Measurements from ENCODE around the gene SMCO3.

The SMCO3 gene

GRCh38 chr12:14833336-14833735 lies 19.4 kb upstream of the SMCO3 start:
- H3K9me3 ChIP-seq (ENCODE audit: control insufficient read depth in 2 of 2, low read length in 2 of 2): no peaks in the 10 kb centered on the region
- no peaks in the 10 kb centered on the region for H3K4me1 ChIP-seq (ENCODE audit: control insufficient read depth in 2 of 2, insufficient read depth in 2 of 2, low read length in 2 of 2)
- no peaks in the 10 kb centered on the region for H3K36me3 ChIP-seq (ENCODE audit: control insufficient read depth in 2 of 2, insufficient read depth in 2 of 2, low read length in 2 of 2)
- H3K27ac ChIP-seq (ENCODE audit: low read depth in 2 of 2, low read length in 2 of 2): no peak overlapping the region
- no peaks in the 10 kb centered on the region for H3K27me3 ChIP-seq (ENCODE audit: control insufficient read depth in 2 of 2, insufficient read depth in 2 of 2, low read length in 2 of 2)
- no peak overlapping the region for H3K9ac ChIP-seq (ENCODE audit: low read depth in 1 of 2, low read length in 2 of 2)
- no peak overlapping the region for H3K4me3 ChIP-seq (ENCODE audit: low read length in 2 of 2)

GRCh38 chr12:14828892-14829291 lies 14.9 kb upstream of the SMCO3 start:
- H3K36me3 ChIP-seq (ENCODE audit: control insufficient read depth in 2 of 2, insufficient read depth in 2 of 2, low read length in 2 of 2): no peaks in the 10 kb centered on the region
- no peaks in the 10 kb centered on the region for H3K27me3 ChIP-seq (ENCODE audit: control insufficient read depth in 2 of 2, insufficient read depth in 2 of 2, low read length in 2 of 2)
- no peak overlapping the region for H3K4me3 ChIP-seq (ENCODE audit: low read length in 2 of 2)
- H3K27ac ChIP-seq (ENCODE audit: low read depth in 2 of 2, low read length in 2 of 2): no peak overlapping the region
- H3K9me3 ChIP-seq (ENCODE audit: control insufficient read depth in 2 of 2, low read length in 2 of 2): no peaks in the 10 kb centered on the region
- H3K9ac ChIP-seq (ENCODE audit: low read depth in 1 of 2, low read length in 2 of 2): no peak overlapping the region
- H3K4me1 ChIP-seq (ENCODE audit: control insufficient read depth in 2 of 2, insufficient read depth in 2 of 2, low read length in 2 of 2): no peaks in the 10 kb centered on the region

GRCh38 chr12:14827043-14827442 lies 13.1 kb upstream of the SMCO3 start:
- Histone ChIP-seq H3K27me3 (ENCODE audit: control insufficient read depth in 2 of 2, insufficient read depth in 2 of 2, low read length in 2 of 2) (no peaks in the 10 kb centered on the region), H3K9ac (ENCODE audit: low read depth in 1 of 2, low read length in 2 of 2) (no peak overlapping the region), H3K4me1 (ENCODE audit: control insufficient read depth in 2 of 2, insufficient read depth in 2 of 2, low read length in 2 of 2) (no peaks in the 10 kb centered on the region), H3K27ac (ENCODE audit: low read depth in 2 of 2, low read length in 2 of 2) (no peak overlapping the region), H3K9me3 (ENCODE audit: control insufficient read depth in 2 of 2, low read length in 2 of 2) (no peaks in the 10 kb centered on the region), H3K4me3 (ENCODE audit: low read length in 2 of 2) (no peak overlapping the region), H3K36me3 (ENCODE audit: control insufficient read depth in 2 of 2, insufficient read depth in 2 of 2, low read length in 2 of 2) (no peaks in the 10 kb centered on the region)

GRCh38 chr12:14826491-14826890 lies 12.5 kb upstream of the SMCO3 start:
- Histone ChIP-seq H3K27ac (ENCODE audit: low read depth in 2 of 2, low read length in 2 of 2) (no peak overlapping the region), H3K36me3 (ENCODE audit: control insufficient read depth in 2 of 2, insufficient read depth in 2 of 2, low read length in 2 of 2) (no peaks in the 10 kb centered on the region), H3K9ac (ENCODE audit: low read depth in 1 of 2, low read length in 2 of 2) (no peak overlapping the region), H3K4me1 (ENCODE audit: control insufficient read depth in 2 of 2, insufficient read depth in 2 of 2, low read length in 2 of 2) (no peaks in the 10 kb centered on the region), H3K27me3 (ENCODE audit: control insufficient read depth in 2 of 2, insufficient read depth in 2 of 2, low read length in 2 of 2) (no peaks in the 10 kb centered on the region), H3K4me3 (ENCODE audit: low read length in 2 of 2) (no peak overlapping the region), H3K9me3 (ENCODE audit: control insufficient read depth in 2 of 2, low read length in 2 of 2) (no peaks in the 10 kb centered on the region)

GRCh38 chr12:14825256-14825655 lies 11.3 kb upstream of the SMCO3 start:
- no peaks in the 10 kb centered on the region for H3K36me3 ChIP-seq (ENCODE audit: control insufficient read depth in 2 of 2, insufficient read depth in 2 of 2, low read length in 2 of 2)
- H3K9ac ChIP-seq (ENCODE audit: low read depth in 1 of 2, low read length in 2 of 2): no peak overlapping the region
- no peaks in the 10 kb centered on the region for H3K4me1 ChIP-seq (ENCODE audit: control insufficient read depth in 2 of 2, insufficient read depth in 2 of 2, low read length in 2 of 2)
- no peak overlapping the region for H3K27ac ChIP-seq (ENCODE audit: low read depth in 2 of 2, low read length in 2 of 2)
- no peaks in the 10 kb centered on the region for H3K9me3 ChIP-seq (ENCODE audit: control insufficient read depth in 2 of 2, low read length in 2 of 2)
- no peaks in the 10 kb centered on the region for H3K27me3 ChIP-seq (ENCODE audit: control insufficient read depth in 2 of 2, insufficient read depth in 2 of 2, low read length in 2 of 2)
- no peak overlapping the region for H3K4me3 ChIP-seq (ENCODE audit: low read length in 2 of 2)

GRCh38 chr12:14824012-14824634 lies 10.1 kb upstream of the SMCO3 start:
- Histone ChIP-seq H3K27ac (ENCODE audit: low read depth in 2 of 2, low read length in 2 of 2) (no peak overlapping the region), H3K27me3 (ENCODE audit: control insufficient read depth in 2 of 2, insufficient read depth in 2 of 2, low read length in 2 of 2) (no peaks in the 10 kb centered on the region), H3K36me3 (ENCODE audit: control insufficient read depth in 2 of 2, insufficient read depth in 2 of 2, low read length in 2 of 2) (no peaks in the 10 kb centered on the region), H3K9me3 (ENCODE audit: control insufficient read depth in 2 of 2, low read length in 2 of 2) (no peaks in the 10 kb centered on the region), H3K9ac (ENCODE audit: low read depth in 1 of 2, low read length in 2 of 2) (no peak overlapping the region), H3K4me3 (ENCODE audit: low read length in 2 of 2) (no peak overlapping the region), H3K4me1 (ENCODE audit: control insufficient read depth in 2 of 2, insufficient read depth in 2 of 2, low read length in 2 of 2) (no peaks in the 10 kb centered on the region)

GRCh38 chr12:14811486-14811885 lies 2.5 kb downstream of the SMCO3 start:
- no peaks in the 10 kb centered on the region for H3K4me1 ChIP-seq (ENCODE audit: control insufficient read depth in 2 of 2, insufficient read depth in 2 of 2, low read length in 2 of 2)
- no peak overlapping the region for H3K4me3 ChIP-seq (ENCODE audit: low read length in 2 of 2)
- no peaks in the 10 kb centered on the region for H3K27me3 ChIP-seq (ENCODE audit: control insufficient read depth in 2 of 2, insufficient read depth in 2 of 2, low read length in 2 of 2)
- H3K9ac ChIP-seq (ENCODE audit: low read depth in 1 of 2, low read length in 2 of 2): no peak overlapping the region
- H3K9me3 ChIP-seq (ENCODE audit: control insufficient read depth in 2 of 2, low read length in 2 of 2): no peaks in the 10 kb centered on the region
- no peaks in the 10 kb centered on the region for H3K36me3 ChIP-seq (ENCODE audit: control insufficient read depth in 2 of 2, insufficient read depth in 2 of 2, low read length in 2 of 2)
- H3K27ac ChIP-seq (ENCODE audit: low read depth in 2 of 2, low read length in 2 of 2): no peak overlapping the region

- H3K9ac ChIP-seq (ENCODE audit: low read depth in 1 of 2, low read length in 2 of 2): no peak overlapping the region
- H3K4me3 ChIP-seq (ENCODE audit: low read length in 2 of 2): no peak overlapping the region
- no peaks in the 10 kb centered on the region for H3K4me1 ChIP-seq (ENCODE audit: control insufficient read depth in 2 of 2, insufficient read depth in 2 of 2, low read length in 2 of 2)
- no peaks in the 10 kb centered on the region for H3K27me3 ChIP-seq (ENCODE audit: control insufficient read depth in 2 of 2, insufficient read depth in 2 of 2, low read length in 2 of 2)
- no peaks in the 10 kb centered on the region for H3K9me3 ChIP-seq (ENCODE audit: control insufficient read depth in 2 of 2, low read length in 2 of 2)
- no peaks in the 10 kb centered on the region for H3K36me3 ChIP-seq (ENCODE audit: control insufficient read depth in 2 of 2, insufficient read depth in 2 of 2, low read length in 2 of 2)
- H3K27ac ChIP-seq (ENCODE audit: low read depth in 2 of 2, low read length in 2 of 2): no peak overlapping the region
Measured at GRCh38 chr12:14810953-14811483, 3.0 kb downstream of the SMCO3 start.

- Histone ChIP-seq H3K36me3 (ENCODE audit: control insufficient read depth in 2 of 2, insufficient read depth in 2 of 2, low read length in 2 of 2) (no peaks in the 10 kb centered on the region), H3K9ac (ENCODE audit: low read depth in 1 of 2, low read length in 2 of 2) (no peak overlapping the region), H3K4me1 (ENCODE audit: control insufficient read depth in 2 of 2, insufficient read depth in 2 of 2, low read length in 2 of 2) (no peaks in the 10 kb centered on the region), H3K27ac (ENCODE audit: low read depth in 2 of 2, low read length in 2 of 2) (no peak overlapping the region), H3K4me3 (ENCODE audit: low read length in 2 of 2) (no peak overlapping the region), H3K27me3 (ENCODE audit: control insufficient read depth in 2 of 2, insufficient read depth in 2 of 2, low read length in 2 of 2) (no peaks in the 10 kb centered on the region), H3K9me3 (ENCODE audit: control insufficient read depth in 2 of 2, low read length in 2 of 2) (no peaks in the 10 kb centered on the region)
Measured at GRCh38 chr12:14810167-14810952, 3.6 kb downstream of the SMCO3 start.

- peak overlapping the region; percentile 61 to 84 for H3K27ac ChIP-seq (ENCODE audit: low read depth in 2 of 2, low read length in 2 of 2)
- peak overlapping the region; percentile 98 for H3K4me3 ChIP-seq (ENCODE audit: low read length in 2 of 2)
- no peaks in the 10 kb centered on the region for H3K27me3 ChIP-seq (ENCODE audit: control insufficient read depth in 2 of 2, insufficient read depth in 2 of 2, low read length in 2 of 2)
- peaks cover 3 to 8% of the 10 kb centered on the region in 2 donors for H3K4me1 ChIP-seq (ENCODE audit: control insufficient read depth in 2 of 2, insufficient read depth in 2 of 2, low read length in 2 of 2)
- H3K9ac ChIP-seq (ENCODE audit: low read depth in 1 of 2, low read length in 2 of 2): peak overlapping the region; percentile 55 to 74
- H3K36me3 ChIP-seq (ENCODE audit: control insufficient read depth in 2 of 2, insufficient read depth in 2 of 2, low read length in 2 of 2): peaks cover 6 to 10% of the 10 kb centered on the region in 2 donors
- H3K9me3 ChIP-seq (ENCODE audit: control insufficient read depth in 2 of 2, low read length in 2 of 2): no peaks in the 10 kb centered on the region
Measured at GRCh38 chr12:14803830-14804160, 10.2 kb downstream of the SMCO3 start.

All from mucosa of rectum (tissue), 2 donors.